ENCODE results near the gene ZCRB1.

ZCRB1 gene

DNA sequence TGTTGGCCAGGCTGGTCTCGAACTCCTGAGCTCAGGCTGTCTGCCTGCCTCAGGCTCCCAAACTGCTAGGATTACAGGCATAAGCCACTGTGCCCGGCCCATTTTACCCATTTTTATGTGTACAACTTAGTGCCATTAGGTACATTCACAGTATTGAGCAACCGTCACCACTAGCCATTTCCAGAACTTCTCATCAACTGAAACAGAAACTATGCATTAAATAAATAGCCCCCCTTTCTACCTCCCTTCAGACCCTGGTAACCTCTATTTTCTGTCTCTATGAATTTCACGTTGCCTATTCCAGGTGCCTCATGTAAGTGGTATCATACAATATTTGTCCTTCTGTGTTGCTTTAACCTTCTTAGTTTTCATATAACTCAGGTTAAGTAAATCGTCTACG lies 15.9 kb downstream of the ZCRB1 start:
- Histone ChIP-seq H3K9ac (ENCODE audit: low read depth, low read length) (no peak overlapping the region), H3K9me3 (ENCODE audit: control insufficient read depth, insufficient read depth, low read length) (no peaks in the 10 kb centered on the region), H3K4me1 (ENCODE audit: insufficient read depth, low read length) (no peaks in the 10 kb centered on the region), H3K36me3 (ENCODE audit: insufficient read depth, low read length) (no peaks in the 10 kb centered on the region)

DNA sequence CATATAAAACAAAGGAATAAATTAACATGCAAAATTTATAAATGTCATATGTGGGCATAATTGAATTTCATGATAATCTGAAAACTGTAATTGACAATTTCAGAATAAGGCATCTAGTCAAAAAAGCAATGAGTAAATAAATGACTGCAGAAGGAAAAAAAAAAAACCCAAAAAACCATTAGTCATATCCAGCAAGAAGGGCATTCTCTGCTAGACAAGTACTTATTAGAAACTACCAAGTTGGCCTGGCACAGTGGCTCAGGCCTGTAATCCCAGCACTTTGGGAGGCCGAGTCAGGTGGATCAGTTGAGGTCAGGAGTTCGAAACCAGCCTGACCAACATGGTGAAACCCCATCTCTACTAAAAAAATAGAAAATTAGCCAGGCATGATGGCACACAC lies 17.5 kb downstream of the ZCRB1 start:
- H3K36me3 ChIP-seq (ENCODE audit: insufficient read depth, low read length): no peaks in the 10 kb centered on the region
- no peak overlapping the region for H3K9ac ChIP-seq (ENCODE audit: low read depth, low read length)
- H3K9me3 ChIP-seq (ENCODE audit: control insufficient read depth, insufficient read depth, low read length): no peaks in the 10 kb centered on the region
- H3K4me1 ChIP-seq (ENCODE audit: insufficient read depth, low read length): no peaks in the 10 kb centered on the region

DNA sequence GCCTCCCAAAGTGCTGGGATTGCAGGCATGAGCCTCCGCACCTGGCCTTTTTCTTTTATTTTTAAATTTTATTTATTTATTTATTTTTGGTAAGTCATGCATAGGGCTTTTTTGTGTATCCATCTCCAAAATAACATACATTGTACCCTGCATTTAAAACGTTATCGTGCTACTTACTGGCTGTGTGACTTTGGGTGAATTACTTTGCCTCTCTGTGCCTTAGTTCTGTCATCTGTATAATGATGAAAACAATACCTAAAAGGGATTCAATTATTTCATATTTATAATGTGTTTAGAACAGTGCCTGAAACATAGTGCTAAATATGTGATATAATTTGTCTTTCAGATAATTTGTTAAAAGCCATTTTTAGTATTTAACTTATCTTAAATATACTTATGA lies 19.6 kb downstream of the ZCRB1 start:
- H3K9ac ChIP-seq (ENCODE audit: low read depth, low read length): no peak overlapping the region
- H3K4me1 ChIP-seq (ENCODE audit: insufficient read depth, low read length): no peaks in the 10 kb centered on the region
- H3K36me3 ChIP-seq (ENCODE audit: insufficient read depth, low read length): no peaks in the 10 kb centered on the region
- H3K9me3 ChIP-seq (ENCODE audit: control insufficient read depth, insufficient read depth, low read length): no peaks in the 10 kb centered on the region

DNA sequence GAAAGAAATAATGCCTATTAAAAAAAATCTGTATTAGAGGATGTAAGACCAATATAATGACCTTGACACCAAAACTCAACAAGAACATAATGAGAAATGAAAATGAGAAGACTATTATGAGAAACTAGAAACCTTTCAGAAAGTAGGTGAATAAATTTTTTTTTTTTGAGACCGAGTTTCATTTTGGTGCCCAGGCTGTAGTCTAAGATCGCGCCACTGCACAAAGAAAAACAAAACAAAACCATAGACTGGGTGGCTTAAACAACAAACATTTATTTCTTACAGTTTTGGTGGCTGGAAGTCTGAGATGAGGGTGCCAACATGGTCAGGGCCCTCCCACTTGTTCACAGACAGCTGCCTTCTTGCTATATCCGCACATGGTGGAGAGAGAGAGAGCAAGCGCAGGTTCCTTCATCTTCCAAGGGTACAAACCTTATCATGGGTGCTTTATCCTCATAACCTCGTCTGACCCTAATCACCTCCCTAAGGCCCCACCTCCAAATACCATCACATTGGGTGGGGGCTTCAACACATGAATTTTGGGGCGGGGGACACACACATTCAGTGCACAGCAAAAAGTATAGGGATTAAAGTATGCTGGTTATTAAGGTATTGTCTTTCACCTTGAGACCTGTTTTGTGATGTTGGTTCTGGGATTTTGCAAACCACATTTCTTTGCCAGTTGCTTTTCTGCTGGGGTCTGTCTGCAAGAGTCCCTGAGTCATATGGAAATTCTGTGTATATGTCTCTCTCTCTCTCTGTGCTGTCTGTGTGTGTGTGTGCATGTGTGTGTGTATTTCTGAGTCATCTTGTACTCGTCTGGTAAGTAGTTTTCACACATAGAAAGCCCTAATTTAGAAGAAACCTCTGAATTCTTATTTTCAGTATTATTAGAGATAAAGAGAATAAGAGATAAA lies 26.2 kb downstream of the ZCRB1 start:
- no peaks in the 10 kb centered on the region for H3K9me3 ChIP-seq (ENCODE audit: control insufficient read depth, insufficient read depth, low read length)
- no peaks in the 10 kb centered on the region for H3K36me3 ChIP-seq (ENCODE audit: insufficient read depth, low read length)
- no peak overlapping the region for H3K9ac ChIP-seq (ENCODE audit: low read depth, low read length)
- H3K4me1 ChIP-seq (ENCODE audit: insufficient read depth, low read length): no peaks in the 10 kb centered on the region

DNA sequence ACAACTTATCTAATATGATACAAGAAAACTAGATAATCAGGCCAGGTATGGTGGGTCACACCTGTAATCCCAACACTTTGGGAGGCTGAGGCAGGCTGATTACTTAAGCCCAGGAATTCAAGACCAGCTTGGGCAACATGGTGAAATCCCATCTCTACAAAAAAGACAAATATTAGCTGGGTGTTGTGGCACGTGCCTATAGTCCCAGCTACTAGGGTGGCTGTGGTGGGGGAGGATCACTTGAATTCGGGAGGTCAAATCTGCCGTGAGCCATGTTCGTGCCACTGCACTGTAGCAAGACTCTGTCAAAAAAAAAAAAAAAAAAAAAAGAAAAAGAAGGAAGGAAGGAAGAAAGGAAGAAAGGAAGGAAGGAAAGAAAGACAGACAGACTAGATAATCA lies 27.0 kb downstream of the ZCRB1 start:
- Histone ChIP-seq H3K36me3 (ENCODE audit: insufficient read depth, low read length) (no peaks in the 10 kb centered on the region), H3K9me3 (ENCODE audit: control insufficient read depth, insufficient read depth, low read length) (no peaks in the 10 kb centered on the region), H3K9ac (ENCODE audit: low read depth, low read length) (no peak overlapping the region), H3K4me1 (ENCODE audit: insufficient read depth, low read length) (no peaks in the 10 kb centered on the region)

DNA sequence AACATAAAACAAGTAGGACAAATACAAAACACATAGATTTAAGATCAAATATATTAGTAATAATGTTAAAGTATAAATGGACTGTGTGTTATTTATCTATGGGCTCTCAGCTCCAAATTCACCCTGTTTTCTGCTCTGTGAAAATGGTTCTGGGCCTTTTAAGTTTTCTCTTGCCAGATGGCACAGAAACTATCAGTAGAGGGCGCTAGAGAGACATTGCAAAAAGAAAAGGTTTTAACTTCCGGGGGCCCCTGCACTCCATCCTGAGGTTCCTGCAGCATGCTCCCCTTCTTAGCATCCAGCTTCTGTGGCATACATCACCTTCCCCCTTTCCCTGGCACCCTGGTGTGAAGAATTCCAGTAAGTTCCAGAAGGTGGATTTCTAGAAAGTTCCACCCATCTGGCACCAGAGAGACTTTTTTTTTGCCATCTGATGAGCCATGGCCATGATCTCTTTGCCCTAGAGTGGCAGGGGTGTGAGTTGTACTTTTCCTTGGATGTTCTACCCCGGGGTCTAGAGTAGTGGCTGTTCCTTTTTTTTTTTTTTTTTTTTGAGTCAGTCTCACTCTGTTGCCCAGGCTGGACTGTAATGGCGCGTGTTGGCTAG lies 29.3 kb downstream of the ZCRB1 start:
- Histone ChIP-seq H3K36me3 (ENCODE audit: insufficient read depth, low read length) (no peaks in the 10 kb centered on the region), H3K9me3 (ENCODE audit: control insufficient read depth, insufficient read depth, low read length) (no peaks in the 10 kb centered on the region), H3K9ac (ENCODE audit: low read depth, low read length) (no peak overlapping the region), H3K4me1 (ENCODE audit: insufficient read depth, low read length) (no peaks in the 10 kb centered on the region)

DNA sequence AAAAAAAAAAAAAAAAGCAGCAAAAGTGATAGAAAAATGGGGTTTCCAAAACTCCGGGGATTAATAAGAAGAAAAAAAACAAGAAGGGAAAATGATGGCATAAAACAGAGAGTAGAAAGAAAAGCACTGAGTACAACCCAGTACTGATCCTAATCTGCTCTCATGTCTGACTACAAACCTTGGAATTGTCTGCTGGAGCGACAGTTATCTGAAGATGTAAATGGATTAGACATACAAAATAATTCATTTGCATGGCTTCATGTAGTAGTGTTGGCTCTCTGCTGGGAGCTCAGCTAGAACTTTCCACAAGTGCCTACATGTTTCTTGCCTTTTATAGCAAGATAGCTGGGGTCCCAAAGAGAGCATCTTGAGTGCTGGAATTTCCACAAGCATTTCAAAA lies 34.2 kb downstream of the ZCRB1 start:
- no peaks in the 10 kb centered on the region for H3K9me3 ChIP-seq (ENCODE audit: control insufficient read depth, insufficient read depth, low read length)
- H3K4me1 ChIP-seq (ENCODE audit: insufficient read depth, low read length): no peaks in the 10 kb centered on the region
- no peak overlapping the region for H3K9ac ChIP-seq (ENCODE audit: low read depth, low read length)
- no peaks in the 10 kb centered on the region for H3K36me3 ChIP-seq (ENCODE audit: insufficient read depth, low read length)

DNA sequence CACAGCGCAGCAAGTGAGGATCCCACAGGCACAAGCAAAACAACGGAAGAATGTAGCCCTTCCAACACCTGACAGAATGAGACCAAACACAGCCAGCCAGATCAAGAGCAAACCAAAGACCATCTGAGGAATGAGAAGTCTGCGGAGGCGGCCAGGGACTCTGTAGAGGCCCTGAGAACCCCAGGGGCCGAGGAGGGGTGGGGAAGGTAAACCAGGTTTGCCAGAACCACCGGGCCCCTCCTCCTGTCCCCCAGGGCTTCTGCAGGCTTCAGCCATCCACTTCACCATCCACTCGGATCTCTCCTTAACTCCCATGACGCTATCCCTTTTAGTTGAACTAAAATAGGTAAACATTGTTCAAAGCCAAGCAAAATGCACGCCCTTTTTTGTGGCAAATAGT lies 37.4 kb downstream of the ZCRB1 start:
- Histone ChIP-seq H3K9ac (ENCODE audit: low read depth, low read length) (no peak overlapping the region), H3K9me3 (ENCODE audit: control insufficient read depth, insufficient read depth, low read length) (no peaks in the 10 kb centered on the region), H3K4me1 (ENCODE audit: insufficient read depth, low read length) (no peaks in the 10 kb centered on the region), H3K36me3 (ENCODE audit: insufficient read depth, low read length) (no peaks in the 10 kb centered on the region)

DNA sequence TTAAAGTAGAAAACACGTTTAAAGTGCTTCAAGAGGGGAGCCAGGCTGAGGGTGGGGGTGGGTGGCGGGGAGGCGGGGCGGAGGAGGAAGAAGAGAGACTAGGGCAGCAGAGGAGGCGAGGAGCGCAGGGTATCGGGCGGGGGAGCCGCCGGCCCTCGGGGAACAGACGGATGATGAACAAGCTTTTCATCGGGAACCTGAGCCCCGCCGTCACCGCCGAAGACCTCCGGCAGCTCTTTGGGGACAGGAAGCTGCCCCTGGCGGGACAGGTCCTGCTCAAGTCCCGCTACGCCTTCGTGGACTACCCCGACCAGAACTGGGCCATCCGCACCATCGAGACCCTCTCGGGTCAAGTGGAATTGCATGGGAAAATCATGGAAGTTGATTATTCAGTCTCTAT lies 39.2 kb downstream of the ZCRB1 start:
- Histone ChIP-seq H3K36me3 (ENCODE audit: insufficient read depth, low read length) (no peaks in the 10 kb centered on the region), H3K9me3 (ENCODE audit: control insufficient read depth, insufficient read depth, low read length) (no peaks in the 10 kb centered on the region), H3K9ac (ENCODE audit: low read depth, low read length) (no peak overlapping the region), H3K4me1 (ENCODE audit: insufficient read depth, low read length) (no peaks in the 10 kb centered on the region)

DNA sequence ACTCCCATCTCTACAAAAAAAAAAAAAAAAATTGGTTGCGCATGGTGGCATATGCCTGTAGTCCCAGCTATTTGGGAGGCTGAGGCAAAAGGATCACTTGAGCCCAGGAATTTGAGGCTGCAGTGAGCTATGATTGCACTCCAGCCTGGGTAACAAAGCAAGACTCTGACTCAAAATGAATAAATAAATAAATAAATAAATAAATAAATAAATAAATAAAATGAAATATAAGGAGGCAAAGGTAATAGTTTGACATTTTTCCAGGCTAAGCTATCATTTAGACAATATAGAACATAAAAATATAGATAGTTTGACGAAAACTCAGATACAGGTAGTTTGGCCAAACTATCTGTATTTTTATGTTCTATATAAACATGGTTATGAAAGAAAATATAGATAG lies 40.5 kb downstream of the ZCRB1 start:
- H3K36me3 ChIP-seq (ENCODE audit: insufficient read depth, low read length): no peaks in the 10 kb centered on the region

DNA sequence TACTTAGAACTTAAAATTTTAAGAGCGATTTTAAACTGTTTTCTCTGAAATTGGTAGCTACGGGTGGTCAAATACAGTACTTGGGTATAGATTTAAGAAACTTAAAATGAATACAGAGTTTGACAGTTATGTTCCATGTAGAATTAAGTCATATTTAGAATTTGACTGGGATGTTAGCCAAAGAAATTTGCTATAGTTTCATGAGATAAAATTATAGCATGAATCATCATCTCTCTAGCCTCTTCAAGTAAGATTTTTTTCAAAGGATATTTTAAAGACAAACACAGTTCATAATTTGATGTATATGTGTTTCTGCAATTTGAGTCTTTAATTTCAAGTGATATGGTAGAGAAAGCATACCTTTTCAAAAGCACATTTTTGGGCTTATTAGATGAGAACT lies 41.0 kb downstream of the ZCRB1 start:
- no peaks in the 10 kb centered on the region for H3K4me1 ChIP-seq (ENCODE audit: insufficient read depth, low read length)
- H3K36me3 ChIP-seq (ENCODE audit: insufficient read depth, low read length): no peaks in the 10 kb centered on the region
- H3K9ac ChIP-seq (ENCODE audit: low read depth, low read length): no peak overlapping the region
- H3K9me3 ChIP-seq (ENCODE audit: control insufficient read depth, insufficient read depth, low read length): no peaks in the 10 kb centered on the region

More for the DNA sequence above, 40.5 kb downstream of the ZCRB1 start:
- Histone ChIP-seq H3K9ac (ENCODE audit: low read depth, low read length) (no peak overlapping the region), H3K4me1 (ENCODE audit: insufficient read depth, low read length) (no peaks in the 10 kb centered on the region), H3K9me3 (ENCODE audit: control insufficient read depth, insufficient read depth, low read length) (no peaks in the 10 kb centered on the region)

DNA sequence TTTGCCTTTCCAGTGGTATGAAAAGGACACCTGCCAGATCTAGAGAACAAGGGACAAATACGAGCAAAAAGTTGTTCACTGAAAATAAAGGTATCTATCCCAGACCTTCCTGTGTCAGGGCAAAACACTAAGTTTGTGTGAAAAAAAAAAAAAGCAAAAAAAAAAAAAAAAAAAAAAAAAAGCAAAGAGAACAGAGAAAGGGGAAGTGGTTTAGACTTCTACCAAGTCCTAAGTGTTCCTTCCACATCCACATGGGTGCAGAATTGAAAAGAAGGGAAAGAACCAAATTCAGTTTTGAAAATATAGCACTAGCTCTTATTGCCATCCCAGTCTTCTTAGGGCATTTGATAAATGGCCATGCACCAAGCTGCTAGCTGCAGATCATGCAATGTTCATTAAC lies 41.7 kb downstream of the ZCRB1 start:
- H3K9ac ChIP-seq (ENCODE audit: low read depth, low read length): no peak overlapping the region
- H3K4me1 ChIP-seq (ENCODE audit: insufficient read depth, low read length): no peaks in the 10 kb centered on the region
- no peaks in the 10 kb centered on the region for H3K36me3 ChIP-seq (ENCODE audit: insufficient read depth, low read length)
- H3K9me3 ChIP-seq (ENCODE audit: control insufficient read depth, insufficient read depth, low read length): no peaks in the 10 kb centered on the region

DNA sequence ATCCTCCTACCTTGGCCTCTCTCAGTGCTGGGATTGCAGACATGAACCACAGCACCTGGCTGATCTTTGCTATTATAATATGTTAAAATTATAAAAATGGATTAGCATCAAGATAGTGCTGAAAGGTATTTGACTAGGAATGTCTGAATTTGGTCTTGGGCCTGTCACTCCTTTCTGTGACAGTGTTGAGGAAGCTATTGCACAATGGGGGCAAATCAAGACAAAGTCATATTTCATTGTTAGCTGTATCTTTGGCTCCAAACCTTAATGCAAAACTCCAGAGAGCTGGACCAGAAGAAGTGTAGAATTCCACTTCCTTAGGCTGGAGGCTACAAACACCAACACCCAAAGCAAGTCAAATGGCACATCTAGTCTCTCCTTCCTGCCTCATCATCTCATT lies 42.2 kb downstream of the ZCRB1 start:
- no peak overlapping the region for H3K9ac ChIP-seq (ENCODE audit: low read depth, low read length)
- H3K36me3 ChIP-seq (ENCODE audit: insufficient read depth, low read length): no peaks in the 10 kb centered on the region
- no peaks in the 10 kb centered on the region for H3K9me3 ChIP-seq (ENCODE audit: control insufficient read depth, insufficient read depth, low read length)
- no peaks in the 10 kb centered on the region for H3K4me1 ChIP-seq (ENCODE audit: insufficient read depth, low read length)

DNA sequence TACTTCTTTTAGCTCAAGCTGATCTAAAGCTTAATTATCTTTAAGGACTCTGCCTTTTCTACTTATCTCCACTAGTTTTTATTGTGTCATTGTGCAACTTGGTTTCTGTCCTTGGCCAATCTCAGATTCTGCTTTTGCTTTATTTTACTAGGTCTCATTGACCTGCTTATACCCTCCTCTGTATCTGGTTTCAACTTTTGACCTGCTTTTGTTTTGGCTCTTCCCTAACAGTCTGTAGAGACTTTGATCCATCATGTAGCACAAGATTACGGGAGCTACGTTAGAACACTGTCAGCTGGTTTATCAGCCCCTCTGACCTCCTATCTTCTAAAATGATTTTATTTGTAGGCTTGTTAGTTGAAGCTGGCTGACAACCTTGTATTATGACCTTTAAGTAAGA lies 43.6 kb downstream of the ZCRB1 start:
- no peaks in the 10 kb centered on the region for H3K9me3 ChIP-seq (ENCODE audit: control insufficient read depth, insufficient read depth, low read length)
- no peaks in the 10 kb centered on the region for H3K36me3 ChIP-seq (ENCODE audit: insufficient read depth, low read length)
- no peaks in the 10 kb centered on the region for H3K4me1 ChIP-seq (ENCODE audit: insufficient read depth, low read length)
- no peak overlapping the region for H3K9ac ChIP-seq (ENCODE audit: low read depth, low read length)

DNA sequence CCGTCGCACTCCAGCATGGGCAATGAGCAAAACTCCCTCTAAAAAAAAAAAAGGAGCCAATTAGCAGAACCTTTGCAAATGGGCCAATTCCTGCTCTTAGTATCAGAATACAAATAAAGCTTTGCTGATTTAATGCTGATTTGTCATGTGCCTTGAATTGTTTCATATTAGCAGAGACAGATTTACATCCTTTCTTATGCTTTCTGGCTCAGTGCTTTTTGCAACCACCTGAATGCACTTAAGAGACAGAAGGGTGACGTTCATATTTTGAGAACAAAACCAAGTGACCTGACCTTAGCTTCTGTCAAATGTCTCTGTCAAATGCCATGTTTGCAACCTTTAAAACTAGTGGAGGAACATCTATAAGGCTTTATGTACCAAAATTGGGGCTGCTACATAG lies 44.0 kb downstream of the ZCRB1 start:
- no peaks in the 10 kb centered on the region for H3K36me3 ChIP-seq (ENCODE audit: insufficient read depth, low read length)
- no peak overlapping the region for H3K9ac ChIP-seq (ENCODE audit: low read depth, low read length)
- no peaks in the 10 kb centered on the region for H3K4me1 ChIP-seq (ENCODE audit: insufficient read depth, low read length)
- H3K9me3 ChIP-seq (ENCODE audit: control insufficient read depth, insufficient read depth, low read length): no peaks in the 10 kb centered on the region

Measured in ES-I3 (cell line).